NCI-H1930 (cell line): ENCODE measurements around the gene TPP1.
A peak's percentile ranks its signal among the peaks of the same experiment; 100 is the strongest.

Experiments
- DNase-seq, 2 experiments: peaks; one replicate each; lab custom pipeline; 2025; lab: John Stamatoyannopoulos, UW

Gene TPP1

GRCh38 chr11:6611092-6611962 lies 7.9 kb downstream of the TPP1 start:
- DNase-seq: no peak

GRCh38 chr11:6610591-6610990 lies 8.6 kb downstream of the TPP1 start:
- no peak for DNase-seq

- DNase-seq: no peak
Observed at GRCh38 chr11:6609502-6610015, 9.7 kb downstream of the TPP1 start.

- no peak for DNase-seq
Observed at GRCh38 chr11:6608726-6609501, 10.3 kb downstream of the TPP1 start.

GRCh38 chr11:6608011-6608410 lies 11.2 kb downstream of the TPP1 start:
- DNase-seq: no peak

GRCh38 chr11:6607190-6607795 lies 11.9 kb downstream of the TPP1 start:
- no peak for DNase-seq

GRCh38 chr11:6606471-6607189 lies 12.6 kb downstream of the TPP1 start:
- no peak for DNase-seq

- no peak for DNase-seq
Observed at GRCh38 chr11:6604790-6605189, 14.4 kb downstream of the TPP1 start.

GRCh38 chr11:6604081-6604626 lies 15.1 kb downstream of the TPP1 start:
- DNase-seq: peak in 1 of 2 experiments; percentile 26

GRCh38 chr11:6603287-6604080 lies 15.7 kb downstream of the TPP1 start, which contains the start of the genes ILK and RRP8:
Gene ILK, plus strand, starts transcription at chr11:6603774. Its CDS starts 498 bp downstream, at chr11:6604272.
Gene RRP8, minus strand, starts transcription at chr11:6603616. Its CDS starts 114 bp downstream, at chr11:6603502.
- DNase-seq: peak; percentile 77 to 88

GRCh38 chr11:6602096-6602940 lies 16.9 kb downstream of the TPP1 start:
- no peak for DNase-seq

- no peak for DNase-seq
Observed at GRCh38 chr11:6601041-6601461, 18.2 kb downstream of the TPP1 start.

GRCh38 chr11:6599881-6600390 lies 19.3 kb downstream of the TPP1 start:
- no peak for DNase-seq

- DNase-seq: no peak
Observed at GRCh38 chr11:6599449-6599848, 19.8 kb downstream of the TPP1 start.

GRCh38 chr11:6598555-6598954 lies 20.7 kb downstream of the TPP1 start:
- DNase-seq: no peak

GRCh38 chr11:6596239-6596877 lies 22.9 kb downstream of the TPP1 start:
- no peak for DNase-seq

GRCh38 chr11:6594142-6594768 lies 25.0 kb downstream of the TPP1 start:
- DNase-seq: no peak

- no peak for DNase-seq
Observed at GRCh38 chr11:6588018-6588417, 31.2 kb downstream of the TPP1 start.
